Measurements from ENCODE around the gene HDAC9. TPM values are rescaled to one million over a fixed set of nuclear protein-coding genes. Genes with fewer than 3 reads are reported as not detected.

HDAC9 gene
- total RNA-seq, 6 donors from 2014 or later, result 8.4 to 23.1 (median 10.4) TPM

GRCh38 chr7:18824157-18824556, 328.6 kb downstream of the HDAC9 start:
- ATAC-seq (ENCODE audit: low FRiP score in 2 of 2) (no peak), DNase-seq (no peak)
- Histone ChIP-seq H3K27ac (no peak overlapping the region), H3K9me3 (no peaks in the 10 kb centered on the region), H3K4me1 (no peaks in the 10 kb centered on the region), H3K36me3 (no peaks in the 10 kb centered on the region), H3K27me3 (no peaks in the 10 kb centered on the region), H3K4me3 (no peak overlapping the region)
- WGBS, 2 donors, result 65 to 81% methylated on average over 2 of the region's 2 CpGs
- TF ChIP-seq POLR2AphosphoS5 (IDR thresholded peaks at IDR 0.05), result no peak

- H3K4me1 ChIP-seq, result no peaks in the 10 kb centered on the region
- WGBS, 2 donors, result 86 to 89% methylated on average over 6 of the region's 6 CpGs
- DNase-seq, result no peak
- no peaks in the 10 kb centered on the region for H3K9me3 ChIP-seq
- H3K27ac ChIP-seq, result no peak overlapping the region
- TF ChIP-seq EP300 (IDR thresholded peaks at IDR 0.05) (no peak), CTCF (IDR thresholded peaks at IDR 0.05) (no peak), POLR2A (IDR thresholded peaks at IDR 0.05) (no peak), POLR2AphosphoS5 (IDR thresholded peaks at IDR 0.05) (no peak)
- no peaks in the 10 kb centered on the region for H3K27me3 ChIP-seq
- no peak overlapping the region for H3K4me3 ChIP-seq
- H3K36me3 ChIP-seq, result no peaks in the 10 kb centered on the region
- ATAC-seq (ENCODE audit: low FRiP score in 2 of 2), result no peak
Measured at GRCh38 chr7:18828260-18828993, 332.9 kb downstream of the HDAC9 start.

GRCh38 chr7:18828994-18829857, 333.7 kb downstream of the HDAC9 start:
- ATAC-seq (ENCODE audit: low FRiP score in 2 of 2), result no peak
- TF ChIP-seq CTCF (IDR thresholded peaks at IDR 0.05), result no peak
- TF ChIP-seq POLR2AphosphoS5 (IDR thresholded peaks at IDR 0.05), result no peak
- TF ChIP-seq POLR2A (IDR thresholded peaks at IDR 0.05), result no peak
- TF ChIP-seq EP300 (IDR thresholded peaks at IDR 0.05), result no peak
- 87% methylated on average over 11 of the region's 11 CpGs for WGBS, 2 donors

GRCh38 chr7:18829858-18830285, 334.3 kb downstream of the HDAC9 start:
- ATAC-seq (ENCODE audit: low FRiP score in 2 of 2) (peak in 1 of 2 donors; percentile 73), DNase-seq (no peak)
- Histone ChIP-seq H3K4me3 (no peak overlapping the region), H3K4me1 (no peaks in the 10 kb centered on the region), H3K27ac (no peak overlapping the region), H3K27me3 (no peaks in the 10 kb centered on the region), H3K9me3 (no peaks in the 10 kb centered on the region), H3K36me3 (no peaks in the 10 kb centered on the region)
- WGBS, 2 donors, result 47 to 59% methylated on average over 3 of the region's 3 CpGs
- TF ChIP-seq POLR2AphosphoS5 (IDR thresholded peaks at IDR 0.05) (no peak), POLR2A (IDR thresholded peaks at IDR 0.05) (no peak), CTCF (IDR thresholded peaks at IDR 0.05) (no peak), EP300 (IDR thresholded peaks at IDR 0.05) (no peak)

More at GRCh38 chr7:18828994-18829857, 333.7 kb downstream of the HDAC9 start:
- no peak overlapping the region for H3K27ac ChIP-seq
- no peaks in the 10 kb centered on the region for H3K36me3 ChIP-seq
- H3K27me3 ChIP-seq, result no peaks in the 10 kb centered on the region
- no peak for DNase-seq
- no peak overlapping the region for H3K4me3 ChIP-seq
- H3K9me3 ChIP-seq, result no peaks in the 10 kb centered on the region
- H3K4me1 ChIP-seq, result no peaks in the 10 kb centered on the region

GRCh38 chr7:18831419-18831818, 335.9 kb downstream of the HDAC9 start:
- TF ChIP-seq POLR2AphosphoS5 (IDR thresholded peaks at IDR 0.05), result no peak
- TF ChIP-seq POLR2A (IDR thresholded peaks at IDR 0.05), result no peak
- no peak for TF ChIP-seq EP300 (IDR thresholded peaks at IDR 0.05)
- no peak for TF ChIP-seq CTCF (IDR thresholded peaks at IDR 0.05)
- Histone ChIP-seq H3K27me3 (no peaks in the 10 kb centered on the region), H3K4me3 (no peak overlapping the region), H3K27ac (no peak overlapping the region), H3K36me3 (no peaks in the 10 kb centered on the region), H3K9me3 (no peaks in the 10 kb centered on the region), H3K4me1 (no peaks in the 10 kb centered on the region)
- WGBS, 2 donors, result 35 to 52% methylated on average over 4 of the region's 4 CpGs
- no peak for DNase-seq
- ATAC-seq (ENCODE audit: low FRiP score in 2 of 2), result peak in 1 of 2 donors; percentile 21
